Suprapubic skin (tissue), 4 donors: ENCODE results near the gene RPS2. TPM values are rescaled to one million over a fixed set of nuclear protein-coding genes. Genes with fewer than 3 reads are reported as not detected.
"Not testable (repeated sequence)": the region's sequence is repeated elsewhere in the genome, so short reads cannot be mapped to it uniquely, and the experiment has no call there.

Experiments
- DNase-seq, 2 donors: peaks; one replicate each; pipeline ENCODE4 v3.0.0-alpha.2; 2019; ENCODE audit warnings: low spot score in 2 of 2
- H3K27ac ChIP-seq: fragments of 200-600 bp; sonication (generic); one replicate; pipeline ENCODE4 v1.5.1; 2019
- H3K27me3 ChIP-seq: fragments of 200-600 bp; sonication (generic); one replicate; pipeline ENCODE4 v1.5.1; 2019
- H3K36me3 ChIP-seq: fragments of 200-600 bp; sonication (generic); one replicate; pipeline ENCODE4 v1.5.1; 2019
- H3K4me1 ChIP-seq: fragments of 200-600 bp; sonication (generic); one replicate; pipeline ENCODE4 v1.5.1; 2019
- H3K4me3 ChIP-seq: fragments of 200-600 bp; sonication (generic); one replicate; pipeline ENCODE4 v1.5.1; 2019; ENCODE audit warnings: mild to moderate bottlenecking
- H3K9me3 ChIP-seq: fragments of 200-600 bp; sonication (generic); one replicate; pipeline ENCODE4 v1.5.1; 2019
- CTCF ChIP-seq, 2 donors: fragments of 200-600 bp in 1 of 2; fragments of 450-650 bp in 1 of 2; sonication (generic) in 1 of 2; IDR thresholded peaks; one replicate each; pipeline ENCODE4 v1.5.1; 2016 to 2019; ENCODE audit warnings: antibody characterized with exemption in 2 of 2, mild to moderate bottlenecking in 1 of 2, moderate library complexity in 1 of 2
- EP300 ChIP-seq: sonication (generic); formaldehyde crosslinking; IDR thresholded peaks from one replicate; pipeline ENCODE4 v1.6.1; 2017; ENCODE audit warnings: antibody characterized with exemption
- POLR2A ChIP-seq, 2 donors: fragments of 450-650 bp; IDR thresholded peaks; one replicate each; pipeline ENCODE4 v1.6.1; 2017; ENCODE audit warnings: antibody characterized with exemption in 2 of 2, mild to moderate bottlenecking in 2 of 2, moderate library complexity in 2 of 2
- POLR2AphosphoS5 ChIP-seq, 3 donors: sonication (generic); formaldehyde crosslinking; IDR thresholded peaks; one replicate each; pipeline ENCODE4 v1.6.1; 2017; ENCODE audit warnings: antibody characterized with exemption in 3 of 3
- WGBS: methylation state at CpG from one replicate; pipeline ENCODE4 v1.1.5; 2018; 5-methylcytosine and 5-hydroxymethylcytosine counted together
- total RNA-seq, 4 donors: library from RNA; depleted of rRNA; stranded (reverse); fragments of >200 nt; gene quantifications; one replicate each; pipeline ENCODE4 v1.1.0, GENCODE V29; 2016

Gene RPS2
- total RNA-seq, 4 donors from 2014 or later = 3,268 to 4,213 (median 3,625) TPM

- DNase-seq = no peak
- Histone ChIP-seq H3K4me1 (peaks cover 49% of the 10 kb centered on the region), H3K9me3 (no peaks in the 10 kb centered on the region)
These were observed 670 bp downstream of the RPS2 start for GRCh38 chr16:1963806-1964505.

GRCh38 chr16:1962161-1963153, 2.2 kb downstream of the RPS2 start:
- WGBS = 90% methylated on average over 28 of the region's 37 CpGs
- H3K27ac ChIP-seq = not testable (repeated sequence)
- peaks cover 53% of the 10 kb centered on the region for H3K4me1 ChIP-seq

More at GRCh38 chr16:1963806-1964505, 670 bp downstream of the RPS2 start:
- peak overlapping the region; percentile 96 for H3K27ac ChIP-seq
- peaks cover 23% of the 10 kb centered on the region for H3K36me3 ChIP-seq
- 26% methylated on average over 25 of the region's 44 CpGs for WGBS
- no peaks in the 10 kb centered on the region for H3K27me3 ChIP-seq
- H3K4me3 ChIP-seq = peak overlapping the region; percentile 98
- TF ChIP-seq CTCF (IDR thresholded peaks at IDR 0.05) (no peak), EP300 (no peak), POLR2AphosphoS5 (IDR thresholded peaks at IDR 0.05) (no peak), POLR2A (IDR thresholded peaks at IDR 0.05) (no peak)

GRCh38 chr16:1961651-1962067, 3.0 kb downstream of the RPS2 start:
- peaks cover 23% of the 10 kb centered on the region for H3K36me3 ChIP-seq
- no peak overlapping the region for H3K4me3 ChIP-seq
- H3K27me3 ChIP-seq = no peaks in the 10 kb centered on the region
- no peaks in the 10 kb centered on the region for H3K9me3 ChIP-seq
- H3K27ac ChIP-seq = no peak overlapping the region
- 63% methylated on average over 5 of the region's 6 CpGs for WGBS
- peaks cover 53% of the 10 kb centered on the region for H3K4me1 ChIP-seq
- no peak for TF ChIP-seq EP300
- TF ChIP-seq POLR2A (IDR thresholded peaks at IDR 0.05) = no peak
- no peak for TF ChIP-seq CTCF (IDR thresholded peaks at IDR 0.05)
- no peak for TF ChIP-seq POLR2AphosphoS5 (IDR thresholded peaks at IDR 0.05)
- no peak for DNase-seq

More at GRCh38 chr16:1962161-1963153, 2.2 kb downstream of the RPS2 start:
- H3K4me3 ChIP-seq = peak overlapping the region; percentile 7
- H3K9me3 ChIP-seq, DNase-seq, H3K27me3 ChIP-seq: not testable (repeated sequence)
- peaks cover 23% of the 10 kb centered on the region for H3K36me3 ChIP-seq

- Histone ChIP-seq H3K36me3 (peaks cover 23% of the 10 kb centered on the region), H3K27ac (no peak overlapping the region)
These were observed 3.7 kb downstream of the RPS2 start for GRCh38 chr16:1960665-1961630.

More at GRCh38 chr16:1960665-1961630, 3.7 kb downstream of the RPS2 start:
- Histone ChIP-seq H3K4me1 (peaks cover 50% of the 10 kb centered on the region), H3K4me3 (peak overlapping the region; percentile 70), H3K9me3 (no peaks in the 10 kb centered on the region), H3K27me3 (no peaks in the 10 kb centered on the region)
- no peak for DNase-seq
- TF ChIP-seq POLR2AphosphoS5 (IDR thresholded peaks at IDR 0.05) = no peak
- no peak for TF ChIP-seq CTCF (IDR thresholded peaks at IDR 0.05)
- no peak for TF ChIP-seq POLR2A (IDR thresholded peaks at IDR 0.05)
- no peak for TF ChIP-seq EP300
- 43% methylated on average over 17 of the region's 20 CpGs for WGBS
